Measurements from ENCODE around the gene ENOX2. TPM values are rescaled to one million over a fixed set of nuclear protein-coding genes. Genes with fewer than 3 reads are reported as not detected.

ENOX2 gene
- polyA plus RNA-seq, 12 donors = 11.3 to 20.6 (median 15.7) TPM; not detected in 1

DNA sequence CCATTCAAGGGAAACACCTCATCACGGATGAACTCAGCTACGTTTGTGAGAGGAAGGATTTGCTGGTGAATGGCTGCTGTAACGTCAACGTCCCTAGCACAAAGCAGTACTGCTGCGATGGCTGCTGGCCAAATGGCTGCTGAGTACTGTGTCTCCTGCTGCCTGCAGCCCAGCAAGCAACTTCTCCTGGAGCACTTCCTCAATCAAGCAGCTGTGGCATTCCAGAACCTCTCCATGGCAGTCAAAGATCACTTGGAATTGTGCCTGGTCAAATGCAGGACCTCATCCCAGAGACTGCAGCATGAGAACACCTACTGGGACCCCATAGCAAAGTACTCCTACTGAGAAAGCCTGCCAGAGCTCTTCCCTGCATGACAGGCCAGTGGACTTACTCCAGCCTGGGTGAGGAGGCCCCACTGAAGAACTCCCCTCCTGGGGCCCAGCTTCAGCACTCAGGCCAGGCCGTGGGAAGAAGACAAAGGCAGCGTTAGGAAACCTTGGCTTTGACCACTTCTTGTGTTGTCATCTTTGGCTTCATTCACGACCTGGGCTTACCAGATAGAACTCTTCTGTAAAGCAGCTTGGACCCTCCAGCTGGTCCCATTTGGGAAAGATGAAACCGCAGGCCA is 256.9 kb downstream of the ENOX2 start:
- peak; percentile 10 for DNase-seq

DNA sequence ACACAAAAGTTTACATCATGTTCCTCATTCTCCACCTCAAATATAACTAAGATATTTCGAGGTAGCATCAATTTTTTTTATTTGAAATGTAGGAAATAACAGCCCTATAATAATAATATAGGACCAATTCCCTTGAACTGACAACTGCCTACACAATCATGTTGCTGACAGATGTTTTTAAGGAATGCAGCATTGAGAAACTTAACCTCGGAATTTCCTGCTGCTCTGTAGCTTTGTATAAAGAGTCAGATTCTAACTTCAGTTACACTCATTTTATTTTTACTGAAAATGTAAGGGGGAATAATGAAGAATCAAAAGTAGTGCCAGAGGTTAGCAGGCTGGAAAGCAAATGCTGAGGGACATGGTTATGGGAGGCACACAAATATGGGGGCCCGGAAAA is 265.4 kb downstream of the ENOX2 start:
- DNase-seq = no peak

GRCh38 chrX:130636277-130636676 is 266.7 kb downstream of the ENOX2 start:
- DNase-seq = no peak

DNA sequence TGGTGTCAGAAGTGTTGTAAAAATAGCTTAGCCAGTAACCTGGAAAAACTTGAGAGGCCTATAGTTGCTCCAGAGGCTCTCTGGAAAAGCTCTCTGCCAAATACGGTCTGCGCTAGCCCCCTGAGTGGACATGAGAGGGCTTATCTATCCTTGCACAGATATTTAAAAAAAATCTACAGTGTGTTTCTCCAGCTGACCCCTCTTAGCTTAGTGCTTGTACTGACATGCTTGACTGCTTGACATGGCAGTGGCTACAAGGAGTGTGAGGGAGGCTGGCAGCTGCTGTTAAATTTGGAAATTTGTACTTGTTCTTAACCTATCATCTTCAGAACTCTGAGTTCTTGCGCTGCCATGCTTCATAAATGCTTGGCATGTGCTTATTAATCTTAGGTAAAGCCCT is 272.0 kb downstream of the ENOX2 start:
- no peak for DNase-seq

DNA sequence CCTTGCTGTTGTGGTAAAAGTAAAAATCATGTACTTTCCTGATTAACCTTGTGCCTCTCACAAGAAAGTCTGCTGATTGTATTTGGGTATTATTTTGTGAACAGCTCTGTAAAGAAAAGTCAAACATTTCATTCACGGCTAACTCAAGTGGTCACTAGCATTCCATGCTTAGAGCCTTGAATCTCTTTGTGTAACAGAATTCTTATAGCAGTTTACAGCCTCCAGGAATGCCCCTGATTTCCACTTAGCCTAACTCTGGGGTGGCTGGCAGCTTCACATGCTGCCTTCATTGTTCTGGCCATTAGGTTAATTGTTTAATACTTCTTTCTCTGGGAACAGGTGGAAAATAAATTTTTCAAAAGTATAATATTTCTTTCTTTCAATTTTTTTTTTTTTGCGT is 274.5 kb downstream of the ENOX2 start:
- DNase-seq = no peak

- no peak for DNase-seq
These were observed 276.5 kb downstream of the ENOX2 start for GRCh38 chrX:130626521-130626920.

DNA sequence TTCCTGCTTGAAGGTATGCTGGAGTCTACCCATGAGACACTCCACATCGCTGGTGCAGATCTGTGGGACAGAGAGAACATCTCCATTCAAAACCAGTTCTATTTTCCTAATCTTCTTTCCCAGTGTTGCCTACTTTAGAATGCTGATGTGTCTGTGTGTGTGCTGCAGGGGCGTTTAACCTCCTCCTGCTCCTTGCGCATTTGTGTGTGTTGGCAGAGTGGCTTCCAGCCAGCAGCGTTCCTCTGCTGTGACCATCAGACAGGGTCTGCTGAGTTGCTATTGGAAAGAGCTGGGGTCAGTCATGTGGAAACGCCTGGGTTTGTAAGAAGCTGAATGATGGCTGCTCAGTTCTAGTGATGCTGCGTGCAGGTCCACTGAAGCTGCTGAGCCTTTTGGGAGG is 277.6 kb downstream of the ENOX2 start:
- DNase-seq = no peak

- no peak for DNase-seq
These were observed 279.5 kb downstream of the ENOX2 start for GRCh38 chrX:130623518-130623917.

GRCh38 chrX:130615941-130616340 is 287.1 kb downstream of the ENOX2 start:
- no peak for DNase-seq

- DNase-seq = no peak
These were observed 295.6 kb downstream of the ENOX2 start for GRCh38 chrX:130607431-130607830.

DNA sequence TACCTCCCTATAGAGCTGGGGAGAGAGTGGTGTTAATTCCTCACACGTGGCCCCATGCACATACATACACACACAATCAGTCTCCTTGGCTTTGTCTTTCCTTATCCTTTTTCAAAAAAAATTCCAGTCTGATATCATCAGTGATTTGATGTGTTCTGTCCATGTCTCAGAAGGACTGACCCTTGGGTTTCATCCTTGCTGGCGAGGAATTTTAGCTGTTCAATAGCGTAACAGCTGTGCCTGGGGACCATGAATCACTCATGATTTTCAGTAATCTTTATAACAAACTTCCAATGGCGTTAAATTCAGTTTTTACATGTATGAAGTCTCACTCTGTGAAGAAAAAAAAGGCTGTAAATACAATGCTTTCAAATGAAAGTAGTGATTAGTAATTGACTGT is 296.6 kb downstream of the ENOX2 start:
- DNase-seq = peak; percentile 46

GRCh38 chrX:130604882-130605281 is 298.1 kb downstream of the ENOX2 start:
- DNase-seq = no peak

DNA sequence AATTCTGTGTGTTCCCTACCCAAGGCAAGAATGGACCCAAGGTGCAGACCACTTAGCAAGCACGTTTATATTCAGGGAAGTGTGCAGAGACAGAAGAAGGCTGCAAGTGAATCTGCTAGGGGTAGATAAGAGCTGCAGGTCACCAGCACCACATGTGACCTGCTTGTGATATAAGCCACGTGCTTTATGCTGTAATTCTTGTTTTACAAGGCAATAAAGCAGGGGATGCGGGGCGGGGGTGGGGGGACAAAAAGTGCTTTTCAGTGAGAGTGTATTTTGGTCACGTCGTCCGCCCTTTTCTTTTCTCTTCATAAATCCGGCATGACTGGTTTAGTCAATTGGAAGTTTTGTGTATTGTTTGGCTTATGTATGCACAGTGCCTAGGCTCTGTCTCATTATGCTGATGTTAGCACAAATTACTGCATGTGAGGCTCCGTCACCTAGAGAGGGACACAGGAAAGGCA is 308.5 kb downstream of the ENOX2 start:
- DNase-seq = no peak

- DNase-seq = no peak
These were observed 309.1 kb downstream of the ENOX2 start for GRCh38 chrX:130593911-130594310.

DNA sequence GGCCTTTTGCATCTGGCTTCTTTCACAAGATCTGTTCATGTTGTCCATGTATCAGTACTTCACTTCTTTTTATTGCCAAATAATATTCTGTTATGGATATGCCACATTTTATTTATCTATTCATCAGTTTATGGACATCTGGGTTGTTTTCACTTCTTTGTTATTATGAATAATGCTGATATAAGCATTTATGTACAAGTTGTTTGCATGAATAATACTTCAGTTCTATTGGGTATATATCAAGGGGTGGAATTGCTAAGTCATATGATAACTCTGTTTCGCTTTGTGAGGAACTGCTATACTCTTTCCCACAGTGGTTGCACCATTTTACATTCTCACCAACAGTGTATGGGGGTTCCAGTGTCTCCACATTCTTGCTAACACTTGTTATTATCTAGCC is 310.8 kb downstream of the ENOX2 start:
- no peak for DNase-seq

DNA sequence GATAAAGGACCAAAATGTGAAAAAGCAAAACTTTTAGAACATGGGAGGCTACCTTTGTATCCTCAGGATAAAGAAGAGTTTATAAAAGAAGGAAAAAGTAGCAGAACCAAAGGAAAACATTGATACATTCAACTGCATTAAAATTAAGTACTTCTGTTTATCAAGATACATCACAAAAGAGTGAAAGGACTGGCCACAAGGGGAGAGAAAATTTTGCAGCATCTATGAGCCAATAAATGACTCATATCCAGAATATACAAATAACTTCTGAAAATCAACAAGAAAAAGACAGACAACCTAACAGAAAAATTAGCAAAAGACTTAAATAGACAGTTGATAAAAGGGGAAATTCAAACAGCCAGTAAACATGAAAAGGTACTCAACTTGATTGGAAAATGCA is 324.1 kb downstream of the ENOX2 start:
- no peak for DNase-seq

GRCh38 chrX:130577431-130577830 is 325.6 kb downstream of the ENOX2 start:
- no peak for DNase-seq

DNA sequence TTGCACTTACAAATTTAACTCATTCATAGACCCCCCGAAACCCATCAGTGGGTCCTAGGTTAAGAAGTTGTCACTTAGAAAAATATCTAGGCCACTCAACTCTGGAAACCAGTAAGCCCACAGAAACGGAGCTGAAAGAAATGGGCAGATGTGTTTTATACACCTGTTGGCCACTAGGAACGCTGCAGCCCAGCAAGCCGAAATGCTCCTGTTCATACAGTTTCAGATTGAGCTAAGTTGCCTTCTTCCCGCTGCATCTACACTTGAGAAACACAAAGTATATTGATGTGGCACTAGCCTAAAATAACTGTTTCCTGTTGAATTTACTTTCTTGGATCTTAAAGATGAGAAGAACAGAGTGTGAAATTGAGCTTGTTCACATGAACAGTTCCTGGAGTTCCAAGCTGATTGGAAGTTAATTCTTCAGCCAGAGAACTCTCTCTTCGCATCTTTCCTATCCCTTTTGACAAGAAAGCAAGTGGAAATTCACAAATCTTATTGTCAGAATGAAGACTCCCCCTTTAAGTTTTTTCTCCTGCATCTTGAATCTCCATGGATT is 327.1 kb downstream of the ENOX2 start:
- DNase-seq = peak; percentile 14

Other genes starting within 250 kb of the ENOX2 start
- 100 to 1,000 TPM; 114 to 644 (median 429) TPM for gene ARHGAP36, start 155.1 kb upstream of the ENOX2 start, polyA plus RNA-seq (ENCODE audit: insufficient read length in 12 of 12)

All from muscle of arm (tissue), 12 donors.